Right lobe of liver (tissue), 4 donors: ENCODE data around the gene PPP1R14B.

ENCODE experiments used
- CTCF ChIP-seq, 4 donors: fragments of 200-600 bp in 3 of 4; fragments of 450-650 bp in 1 of 4; IDR thresholded peaks; one replicate each; pipeline versions ENCODE4 v1.5.1 to v1.8.0; 2016 to 2022; ENCODE audit warnings: antibody characterized with exemption in 4 of 4, mild to moderate bottlenecking in 2 of 4
- POLR2A ChIP-seq: fragments of 450-650 bp; IDR thresholded peaks from one replicate; pipeline ENCODE4 v1.6.1; 2017; ENCODE audit warnings: antibody characterized with exemption, mild to moderate bottlenecking
- donor health status: DM: no; HTN: no; CAD: no.
- donor health status: DM: no; HTN: no; CAD: no.
- donor health status: DM: no; HTN: yes; CAD: no.

GRCh38 chr11:64231546-64231945 is 15.2 kb downstream of the PPP1R14B start:
- TF ChIP-seq CTCF (IDR thresholded peaks at IDR 0.05) = no peak
- no peak for TF ChIP-seq POLR2A
